GM19239 (cell line): ENCODE measurements around the gene PCDHB6.
"Not testable (repeated sequence)": the region's sequence is repeated elsewhere in the genome, so short reads cannot be mapped to it uniquely, and the experiment has no call there.

Experiments used
- DNase-seq: peaks from one replicate; pipeline ENCODE4 v3.0.0; 2011; ENCODE audit warnings: low spot score; ENCODE audit not compliant: insufficient read length
- FAIRE-seq: peaks from 2 replicates; lab custom pipeline; 2011; peaks lifted over from hg19 to GRCh38; lab: Jason Lieb, UNC

The PCDHB6 gene

DNA sequence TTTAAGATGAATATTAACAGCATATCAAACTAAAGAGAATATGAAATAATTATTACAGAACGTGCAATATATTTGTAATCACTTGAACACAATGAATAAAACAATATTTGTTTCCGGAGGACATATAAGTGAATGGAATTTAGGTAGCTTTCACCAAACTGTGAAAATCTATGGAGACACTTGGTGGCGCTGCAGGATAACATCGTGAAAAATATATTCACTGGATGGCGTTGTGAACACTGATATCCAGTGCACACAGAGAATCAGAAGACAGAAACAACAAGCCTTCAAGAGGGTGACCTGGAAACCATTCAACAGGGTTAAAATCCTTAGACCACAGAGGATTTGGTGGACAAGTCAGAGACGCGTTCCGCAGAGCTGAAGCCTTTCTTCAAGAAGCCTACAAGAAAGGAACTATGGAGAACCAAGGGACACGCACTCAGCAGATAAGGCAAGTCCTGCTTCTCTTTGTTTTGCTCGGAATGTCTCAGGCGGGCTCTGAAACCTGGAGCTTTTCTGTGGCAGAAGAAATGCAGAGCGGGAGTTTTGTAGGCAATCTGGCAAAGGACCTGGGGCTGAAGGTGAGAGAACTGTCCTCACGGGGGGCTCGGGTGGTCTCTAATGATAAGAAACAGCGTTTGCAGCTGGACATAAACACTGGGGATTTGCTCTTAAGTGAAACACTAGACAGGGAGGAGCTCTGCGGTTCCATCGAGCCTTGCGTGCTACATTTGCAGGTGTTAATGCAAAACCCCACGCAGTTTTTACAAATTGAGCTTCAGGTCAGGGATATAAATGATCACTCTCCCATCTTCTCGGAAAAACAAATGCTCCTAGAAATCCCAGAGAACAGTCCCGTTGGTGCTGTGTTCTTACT, 49.7 kb downstream of the PCDHB6 start, which contains the start of gene PCDHB11:
PCDHB11 (plus strand) TSS at position 269 of the 877 bp plus-strand sequence; CDS start at position 417, 148 bp downstream.
- DNase-seq: no peak

GRCh38 chr5:141201126-141201525, 51.3 kb downstream of the PCDHB6 start:
- FAIRE-seq: not testable (repeated sequence)

More for the DNA sequence above, 49.7 kb downstream of the PCDHB6 start, which contains the start of gene PCDHB11:
- no peak for FAIRE-seq

DNA sequence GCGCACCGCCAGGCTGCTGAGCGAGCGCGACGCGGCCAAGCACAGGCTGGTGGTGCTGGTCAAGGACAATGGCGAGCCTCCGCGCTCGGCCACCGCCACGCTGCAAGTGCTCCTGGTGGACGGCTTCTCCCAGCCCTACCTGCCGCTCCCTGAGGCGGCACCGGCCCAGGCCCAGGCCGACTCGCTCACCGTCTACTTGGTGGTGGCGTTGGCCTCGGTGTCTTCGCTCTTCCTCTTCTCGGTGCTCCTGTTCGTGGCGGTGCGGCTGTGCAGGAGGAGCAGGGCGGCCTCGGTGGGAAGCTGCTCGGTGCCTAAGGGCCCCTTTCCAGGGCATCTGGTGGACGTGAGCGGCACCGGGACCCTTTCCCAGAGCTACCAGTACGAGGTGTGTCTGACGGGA, 51.8 kb downstream of the PCDHB6 start:
- DNase-seq, FAIRE-seq: not testable (repeated sequence)

More at GRCh38 chr5:141201126-141201525, 51.3 kb downstream of the PCDHB6 start:
- DNase-seq: not testable (repeated sequence)
